ENCODE results near the gene ADSS2. TPM values are rescaled to one million over a fixed set of nuclear protein-coding genes. Genes with fewer than 3 reads are reported as not detected.

Gene ADSS2
- total and polyA plus RNA-seq, 11 donors = 3.5 to 14.0 (median 6.7) TPM

- ATAC-seq (no peak), DNase-seq (no peak)
- H3K36me3 ChIP-seq = no peaks in the 10 kb centered on the region
- no peak overlapping the region for H3K27ac ChIP-seq
- no peak for TF ChIP-seq POLR2A (IDR thresholded peaks at IDR 0.05)
- no peak for TF ChIP-seq CTCF (IDR thresholded peaks at IDR 0.05)
- H3K4me1 ChIP-seq = no peaks in the 10 kb centered on the region
- no peaks in the 10 kb centered on the region for H3K27me3 ChIP-seq
- 66 to 84% (median 77%) methylated on average over 3 to 4 of the region's 4 CpGs for WGBS, 4 donors
- H3K4me3 ChIP-seq = no peak overlapping the region
- intact Hi-C loops (cut with DNase I) = no loop called here
- H3K9me3 ChIP-seq = no peaks in the 10 kb centered on the region
Measured at GRCh38 chr1:244394346-244394745, 57.4 kb downstream of the ADSS2 start.

DNA sequence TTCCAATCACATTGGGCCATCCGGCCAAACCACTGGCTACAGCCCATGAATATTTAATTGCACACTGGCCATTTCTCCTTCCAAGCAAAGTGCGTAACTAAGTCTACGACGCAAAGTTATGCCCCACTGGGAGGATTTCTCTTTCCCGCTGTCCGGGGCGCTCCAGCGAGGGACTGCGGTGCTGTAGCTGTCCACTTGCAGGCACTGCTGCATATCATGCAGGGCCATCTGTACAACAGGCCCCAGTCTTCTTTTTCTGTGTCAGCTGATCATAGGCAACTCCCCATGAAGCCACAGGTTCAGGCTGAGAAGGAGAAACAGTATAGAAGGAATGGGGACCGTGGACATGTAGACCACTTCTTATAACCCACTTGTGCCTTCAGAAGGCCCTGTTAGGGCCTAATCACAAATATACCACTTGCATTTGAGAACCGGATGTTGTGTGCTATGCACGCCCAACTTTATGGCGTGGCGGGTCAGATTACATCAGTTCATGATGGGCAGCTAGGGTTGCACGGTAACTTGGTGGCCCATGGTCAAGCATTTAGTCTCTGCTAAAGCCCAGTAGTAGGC is 58.0 kb downstream of the ADSS2 start:
- Histone ChIP-seq H3K27ac (no peak overlapping the region), H3K36me3 (no peaks in the 10 kb centered on the region), H3K4me1 (no peaks in the 10 kb centered on the region), H3K27me3 (no peaks in the 10 kb centered on the region), H3K9me3 (no peaks in the 10 kb centered on the region), H3K4me3 (no peak overlapping the region)
- intact Hi-C loops (cut with DNase I) = no loop called here
- DNase-seq = no peak
- 95 to 97% (median 96%) methylated on average over 15 of the region's 15 CpGs for WGBS, 4 donors
- TF ChIP-seq CTCF (IDR thresholded peaks at IDR 0.05) = no peak
- no peak for TF ChIP-seq POLR2A (IDR thresholded peaks at IDR 0.05)
- ATAC-seq = no peak

GRCh38 chr1:244391761-244392160 is 59.9 kb downstream of the ADSS2 start:
- no peak for TF ChIP-seq CTCF (IDR thresholded peaks at IDR 0.05)
- no peak for TF ChIP-seq POLR2A (IDR thresholded peaks at IDR 0.05)
- ATAC-seq (no peak), DNase-seq (no peak)
- Histone ChIP-seq H3K4me1 (no peaks in the 10 kb centered on the region), H3K27me3 (no peaks in the 10 kb centered on the region), H3K27ac (no peak overlapping the region), H3K9me3 (no peaks in the 10 kb centered on the region), H3K4me3 (no peak overlapping the region), H3K36me3 (no peaks in the 10 kb centered on the region)
- intact Hi-C loops (cut with DNase I) = no loop called here
- WGBS, 4 donors = 93 to 96% (median 94%) methylated on average over 5 of the region's 5 CpGs

- intact Hi-C loops (cut with DNase I) = no loop called here
- ATAC-seq = no peak
- Histone ChIP-seq H3K27ac (no peak overlapping the region), H3K27me3 (no peaks in the 10 kb centered on the region), H3K4me3 (no peak overlapping the region), H3K9me3 (no peaks in the 10 kb centered on the region), H3K4me1 (no peaks in the 10 kb centered on the region), H3K36me3 (no peaks in the 10 kb centered on the region)
- WGBS, 4 donors = 89 to 92% (median 90%) methylated on average over 7 of the region's 7 CpGs
- DNase-seq = no peak
- TF ChIP-seq CTCF (IDR thresholded peaks at IDR 0.05) (no peak), POLR2A (IDR thresholded peaks at IDR 0.05) (no peak)
Measured at GRCh38 chr1:244388961-244389360, 62.7 kb downstream of the ADSS2 start.

Measured in heart left ventricle (tissue), 16 donors.